CD14-positive monocyte (primary cell): ENCODE measurements around the gene PHC1. TPM values are rescaled to one million over a fixed set of nuclear protein-coding genes. Genes with fewer than 3 reads are reported as not detected.

Experiments
- DNase-seq, 3 donors: peaks; one replicate each; pipeline ENCODE4 v3.0.0-alpha.2; 2011 to 2022
- H2AFZ ChIP-seq: 2 replicates; pipeline ENCODE4 v1.6.0; 2012; ENCODE audit warnings: mild to moderate bottlenecking, low read depth, low read length, inconsistent platforms; ENCODE audit not compliant: insufficient read depth, poor library complexity, severe bottlenecking
- H3K27ac ChIP-seq, 2 donors: 1 replicate in 1 of 2; 2 replicates in 1 of 2; pipeline ENCODE4 v1.5.1; 2012 to 2013; ENCODE audit warnings: low read length in 2 of 2, control low read depth in 1 of 2, inconsistent platforms in 1 of 2, low read depth in 1 of 2, mild to moderate bottlenecking in 1 of 2
- H3K27me3 ChIP-seq, 2 donors: one replicate each; pipeline versions ENCODE4 v1.6.0 to v1.6.1; 2011 to 2013; ENCODE audit warnings: low read length in 2 of 2; ENCODE audit not compliant: control insufficient read depth in 2 of 2, insufficient read depth in 2 of 2
- H3K36me3 ChIP-seq, 2 donors: replicated peaks in 1 of 2; 1 replicate in 1 of 2; 2 replicates in 1 of 2; pipeline versions ENCODE4 v1.5.1 to v1.6.1; 2012 to 2013; ENCODE audit warnings: low read length in 2 of 2, control low read depth in 1 of 2, inconsistent platforms in 1 of 2, mild to moderate bottlenecking in 1 of 2; ENCODE audit not compliant: insufficient read depth in 2 of 2, control insufficient read depth in 1 of 2
- H3K4me1 ChIP-seq, 2 donors: 1 replicate in 1 of 2; 2 replicates in 1 of 2; pipeline versions ENCODE4 v1.5.1 to v1.6.1; 2012 to 2013; ENCODE audit warnings: low read length in 2 of 2, control low read depth in 1 of 2, inconsistent platforms in 1 of 2, mild to moderate bottlenecking in 1 of 2, moderate library complexity in 1 of 2; ENCODE audit not compliant: insufficient read depth in 2 of 2, control insufficient read depth in 1 of 2
- H3K4me2 ChIP-seq: replicated peaks from 2 replicates; pipeline ENCODE3; 2012; ENCODE audit warnings: low read length, moderate library complexity, mild to moderate bottlenecking; ENCODE audit not compliant: poor library complexity, severe bottlenecking; ENCODE audit errors: extremely low read depth
- H3K4me3 ChIP-seq, 3 experiments: fragments of 200-600 bp in 1 of 3; sonication (generic) in 1 of 3; replicated peaks in 1 of 3; 1 replicate in 2 of 3; 2 replicates in 1 of 3; pipeline ENCODE4 v1.5.1; 2011 to 2013; ENCODE audit warnings: low read length in 3 of 3, mild to moderate bottlenecking in 3 of 3, control low read depth in 2 of 3, low read depth in 2 of 3, inconsistent platforms in 1 of 3, moderate library complexity in 1 of 3
- H3K79me2 ChIP-seq: 2 replicates; pipeline ENCODE4 v1.6.0; 2012; ENCODE audit warnings: mild to moderate bottlenecking, control low read depth, inconsistent platforms, low read length, moderate library complexity; ENCODE audit not compliant: insufficient read depth
- H3K9ac ChIP-seq: 2 replicates; pipeline ENCODE4 v1.6.0; 2017; ENCODE audit warnings: low read length, mild to moderate bottlenecking; ENCODE audit not compliant: insufficient read depth, poor library complexity, severe bottlenecking
- H3K9me3 ChIP-seq, 2 donors: replicated peaks in 1 of 2; 1 replicate in 1 of 2; 2 replicates in 1 of 2; pipeline versions ENCODE4 v1.5.1 to v1.6.1; 2012 to 2013; ENCODE audit warnings: low read length in 2 of 2, control low read depth in 1 of 2; ENCODE audit not compliant: control insufficient read depth in 1 of 2, insufficient read depth in 1 of 2
- H4K20me1 ChIP-seq: 2 replicates; pipeline ENCODE4 v1.6.0; 2012; ENCODE audit warnings: mild to moderate bottlenecking, low read length, control low read depth, moderate library complexity; ENCODE audit not compliant: insufficient read depth
- H3K27ac Mint-ChIP-seq, 7 donors: one replicate each; pipeline ENCODE4 v1.8.0; 2020; ENCODE audit warnings: mild to moderate bottlenecking in 7 of 7, mixed read lengths in 7 of 7, moderate library complexity in 6 of 7, inconsistent platforms in 2 of 7
- H3K27me3 Mint-ChIP-seq, 3 donors: one replicate each; pipeline ENCODE4 v1.8.0; 2021 to 2022; ENCODE audit warnings: low read depth in 3 of 3, mild to moderate bottlenecking in 3 of 3, mixed read lengths in 3 of 3, moderate library complexity in 3 of 3, inconsistent platforms in 1 of 3
- H3K36me3 Mint-ChIP-seq, 2 donors: one replicate each; pipeline ENCODE4 v1.8.0; 2020; ENCODE audit warnings: mixed read lengths in 2 of 2, inconsistent platforms in 1 of 2, mild to moderate bottlenecking in 1 of 2
- H3K4me1 Mint-ChIP-seq: one replicate; pipeline ENCODE4 v1.8.0; 2020; ENCODE audit warnings: mild to moderate bottlenecking, mixed read lengths
- H3K4me3 Mint-ChIP-seq, 2 donors: one replicate each; pipeline ENCODE4 v1.8.0; 2020; ENCODE audit warnings: mild to moderate bottlenecking in 2 of 2, mixed read lengths in 2 of 2, moderate library complexity in 1 of 2
- H3K9me3 Mint-ChIP-seq, 7 donors: one replicate each; pipeline ENCODE4 v1.8.0; 2020 to 2022; ENCODE audit warnings: mixed read lengths in 7 of 7, mild to moderate bottlenecking in 6 of 7, moderate library complexity in 6 of 7, inconsistent platforms in 2 of 7
- WGBS: methylation state at CpG from one replicate; pipeline ENCODE4 v1.1.5; 2013; ENCODE audit warnings: missing lambda C conversion rate; ENCODE audit not compliant: insufficient coverage; 5-methylcytosine and 5-hydroxymethylcytosine counted together
- intact Hi-C, 2 donors: fragments of 100-400 bp; cut with micrococcal nuclease; formaldehyde crosslinking; loops; one replicate each; pipeline versions ENCODE4 v1.15.0 to v1.15.1; 2023
- polyA plus RNA-seq, 3 donors: library from polyadenylated mRNA; depleted of rRNA in 1 of 3; unstranded in 2 of 3; stranded (reverse) in 1 of 3; fragments of 300-500 nt in 2 of 3; fragments of >200 nt in 1 of 3; fragmentation: Illumina TruSeq in 2 of 3; gene quantifications; 1 replicate in 2 of 3; 2 replicates in 1 of 3; pipeline ENCODE4 v1.2.3, GENCODE V29; 2012 to 2021
- TF ChIP-seq, protein P1 (sequence below): fragments of 200-600 bp; IDR thresholded peaks from one replicate; pipeline ENCODE4 v1.8.0; 2022; ENCODE audit warnings: antibody characterized with exemption, mild to moderate bottlenecking

The PHC1 gene
- polyA plus RNA-seq, 3 donors, result 0.58 to 19.3 (median 1.4) TPM

DNA sequence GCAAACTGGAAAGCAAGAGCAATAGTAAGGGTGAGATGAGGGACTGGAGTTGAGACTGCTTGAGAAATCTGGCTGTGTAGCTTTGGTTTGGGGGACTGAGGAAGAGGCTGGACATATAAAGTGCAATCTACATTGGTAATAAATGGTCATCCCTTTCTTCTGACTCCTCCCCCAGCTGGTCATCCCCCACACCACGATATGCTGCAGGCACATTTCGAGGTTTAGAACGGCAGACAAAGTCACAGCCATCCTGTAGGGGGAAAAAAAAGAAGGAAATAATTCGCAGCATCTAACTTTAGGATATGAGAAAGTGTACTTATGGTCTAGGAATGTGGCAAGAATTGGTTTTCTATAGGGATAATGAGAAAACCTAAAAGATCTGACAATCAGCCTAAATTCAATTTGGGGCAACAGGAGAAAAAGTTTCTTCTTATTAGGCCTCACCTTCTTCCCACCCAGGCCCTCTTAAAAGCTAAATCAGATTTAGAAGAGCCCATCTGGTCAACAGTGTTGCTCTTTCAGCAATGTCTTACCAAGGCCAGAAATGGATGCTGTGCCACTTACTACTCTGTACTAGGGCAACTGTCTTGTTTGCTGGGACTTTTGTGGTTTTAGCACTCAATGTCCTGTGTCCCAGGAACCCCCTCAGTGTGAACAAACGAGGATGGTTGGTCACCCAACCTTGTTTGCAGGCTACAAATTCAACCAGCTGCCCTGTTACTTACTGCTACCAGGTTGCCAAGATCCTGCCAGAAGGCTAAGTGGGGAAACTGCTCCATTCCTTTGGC is 27.6 kb downstream of the PHC1 start:
- H3K79me2 ChIP-seq, result peaks cover 26% of the 10 kb centered on the region
- no peak overlapping the region for H3K4me2 ChIP-seq
- Mint-ChIP-seq H3K4me1 (peaks cover 3% of the 10 kb centered on the region), H3K27me3 (no peaks in the 10 kb centered on the region), H3K27ac (peak overlapping the region in 2 of 7 donors; percentile 35 to 60), H3K4me3 (no peak overlapping the region), H3K9me3 (no peaks in the 10 kb centered on the region), H3K36me3 (peaks cover 62 to 64% of the 10 kb centered on the region in 2 donors)
- H3K27ac ChIP-seq, result no peak overlapping the region
- H4K20me1 ChIP-seq, result peaks cover 51% of the 10 kb centered on the region
- H3K9me3 ChIP-seq, result no peaks in the 10 kb centered on the region
- no peak overlapping the region for H3K9ac ChIP-seq
- no peaks in the 10 kb centered on the region for H3K27me3 ChIP-seq
- DNase-seq, result no peak
- WGBS, result 80% methylated on average over 1 of the region's 5 CpGs
- intact Hi-C loops, result no loop called here
- TF ChIP-seq, protein P1, sequence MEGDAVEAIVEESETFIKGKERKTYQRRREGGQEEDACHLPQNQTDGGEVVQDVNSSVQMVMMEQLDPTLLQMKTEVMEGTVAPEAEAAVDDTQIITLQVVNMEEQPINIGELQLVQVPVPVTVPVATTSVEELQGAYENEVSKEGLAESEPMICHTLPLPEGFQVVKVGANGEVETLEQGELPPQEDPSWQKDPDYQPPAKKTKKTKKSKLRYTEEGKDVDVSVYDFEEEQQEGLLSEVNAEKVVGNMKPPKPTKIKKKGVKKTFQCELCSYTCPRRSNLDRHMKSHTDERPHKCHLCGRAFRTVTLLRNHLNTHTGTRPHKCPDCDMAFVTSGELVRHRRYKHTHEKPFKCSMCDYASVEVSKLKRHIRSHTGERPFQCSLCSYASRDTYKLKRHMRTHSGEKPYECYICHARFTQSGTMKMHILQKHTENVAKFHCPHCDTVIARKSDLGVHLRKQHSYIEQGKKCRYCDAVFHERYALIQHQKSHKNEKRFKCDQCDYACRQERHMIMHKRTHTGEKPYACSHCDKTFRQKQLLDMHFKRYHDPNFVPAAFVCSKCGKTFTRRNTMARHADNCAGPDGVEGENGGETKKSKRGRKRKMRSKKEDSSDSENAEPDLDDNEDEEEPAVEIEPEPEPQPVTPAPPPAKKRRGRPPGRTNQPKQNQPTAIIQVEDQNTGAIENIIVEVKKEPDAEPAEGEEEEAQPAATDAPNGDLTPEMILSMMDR, result no peak
- H3K4me1 ChIP-seq, result peaks cover 2 to 3% of the 10 kb centered on the region in 2 donors
- H3K36me3 ChIP-seq, result peaks cover 51 to 64% of the 10 kb centered on the region in 2 donors
- H3K4me3 ChIP-seq, result no peak overlapping the region
- H2AFZ ChIP-seq, result no peak overlapping the region

DNA sequence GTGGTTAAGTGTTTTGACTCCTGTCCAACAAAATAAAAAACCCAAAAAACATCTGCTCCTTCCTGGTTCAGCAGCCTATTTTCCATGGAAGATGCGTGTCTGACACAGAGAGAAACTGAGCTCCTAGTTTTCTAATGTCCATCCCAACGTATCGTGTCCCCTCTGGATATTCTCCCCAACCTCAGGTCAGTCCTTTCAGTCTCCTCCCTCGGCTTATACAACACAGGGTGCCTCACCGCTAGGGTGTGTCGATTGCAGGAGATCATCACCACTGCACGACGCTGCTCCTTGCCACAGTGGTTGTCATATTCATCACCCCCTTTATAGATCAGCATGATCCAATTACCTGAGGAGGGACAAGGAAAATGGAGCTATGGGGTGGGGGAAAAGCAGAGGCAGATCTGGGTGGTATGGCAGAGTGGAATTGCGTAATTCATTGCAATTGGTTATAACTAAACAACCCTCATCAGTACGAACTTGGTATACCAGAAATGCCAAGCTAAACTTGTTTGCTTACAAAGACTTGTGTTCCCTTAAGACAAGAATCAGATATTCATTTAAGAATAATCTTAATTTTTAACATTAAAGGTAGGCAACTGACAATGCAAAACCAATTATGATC is 29.4 kb downstream of the PHC1 start:
- peaks cover 18 to 21% of the 10 kb centered on the region in 2 donors for H3K4me1 ChIP-seq
- intact Hi-C loops, result no loop called here
- 97% methylated on average over 4 of the region's 10 CpGs for WGBS
- peaks cover 44% of the 10 kb centered on the region for H3K79me2 ChIP-seq
- H3K27me3 ChIP-seq, result no peaks in the 10 kb centered on the region
- no peak for DNase-seq
- H3K36me3 ChIP-seq, result peaks cover 47 to 70% of the 10 kb centered on the region in 2 donors
- peaks cover 68% of the 10 kb centered on the region for H4K20me1 ChIP-seq
- Mint-ChIP-seq H3K4me1 (peaks cover 20% of the 10 kb centered on the region), H3K4me3 (no peak overlapping the region), H3K9me3 (no peaks in the 10 kb centered on the region), H3K27ac (peak overlapping the region in 1 of 7 donors; percentile 53), H3K36me3 (peaks cover 56 to 63% of the 10 kb centered on the region in 2 donors), H3K27me3 (no peaks in the 10 kb centered on the region)
- H2AFZ ChIP-seq, result no peak overlapping the region
- no peak overlapping the region for H3K4me2 ChIP-seq
- TF ChIP-seq, protein P1, result no peak
- H3K4me3 ChIP-seq, result no peak overlapping the region
- H3K9ac ChIP-seq, result no peak overlapping the region
- no peaks in the 10 kb centered on the region for H3K9me3 ChIP-seq
- no peak overlapping the region for H3K27ac ChIP-seq
